ENCODE measurements around the gene MAML3.

The MAML3 gene

GRCh38 chr4:139790291-139790690 is 363.7 kb downstream of the MAML3 start:
- Histone ChIP-seq H3K27ac (ENCODE audit: poor library complexity, severe bottlenecking) (no peak overlapping the region), H3K4me3 (ENCODE audit: severe bottlenecking) (no peak overlapping the region), H3K36me3 (ENCODE audit: low read depth) (no peaks in the 10 kb centered on the region), H3K27me3 (ENCODE audit: insufficient read depth, poor library complexity, severe bottlenecking) (no peaks in the 10 kb centered on the region), H3K9me3 (ENCODE audit: severe bottlenecking) (no peaks in the 10 kb centered on the region), H3K4me1 (ENCODE audit: insufficient read depth, poor library complexity, severe bottlenecking) (no peaks in the 10 kb centered on the region)
- no peak for TF ChIP-seq CTCF (IDR thresholded peaks at IDR 0.05; ENCODE audit: poor library complexity, severe bottlenecking)
- DNase-seq (ENCODE audit: low spot score) (no peak), ATAC-seq (ENCODE audit: low read depth) (no peak)

DNA sequence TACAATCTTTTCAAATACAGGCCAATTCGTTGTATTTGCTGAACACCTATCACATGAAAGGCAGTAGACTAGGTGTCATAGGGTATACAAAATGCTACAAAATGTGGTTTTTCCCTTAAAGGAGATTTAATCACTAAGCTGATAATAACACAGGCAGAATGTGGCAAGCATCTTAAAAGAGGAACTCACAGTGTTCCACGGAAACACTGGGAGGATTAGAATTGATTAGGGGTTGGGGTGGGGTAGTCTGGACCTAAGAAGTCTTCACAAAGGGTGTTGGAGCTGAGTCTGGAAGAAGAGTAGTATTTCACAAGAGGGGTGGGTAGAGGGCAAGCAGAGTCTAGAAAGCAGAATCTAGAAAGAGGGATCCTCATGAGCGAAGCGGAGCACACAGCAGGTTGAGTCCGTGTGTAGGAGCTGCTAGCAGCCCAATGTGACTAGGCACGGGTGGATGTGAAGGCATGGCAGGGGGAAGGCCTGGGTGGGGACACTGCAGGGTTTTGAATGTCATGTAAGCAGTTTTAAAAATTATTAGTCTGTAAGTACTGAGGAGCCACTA is 364.8 kb downstream of the MAML3 start:
- Histone ChIP-seq H3K4me3 (ENCODE audit: severe bottlenecking) (no peak overlapping the region), H3K36me3 (ENCODE audit: low read depth) (no peaks in the 10 kb centered on the region), H3K4me1 (ENCODE audit: insufficient read depth, poor library complexity, severe bottlenecking) (no peaks in the 10 kb centered on the region), H3K9me3 (ENCODE audit: severe bottlenecking) (no peaks in the 10 kb centered on the region), H3K27ac (ENCODE audit: poor library complexity, severe bottlenecking) (no peak overlapping the region), H3K27me3 (ENCODE audit: insufficient read depth, poor library complexity, severe bottlenecking) (no peaks in the 10 kb centered on the region)
- no peak for TF ChIP-seq CTCF (IDR thresholded peaks at IDR 0.05; ENCODE audit: poor library complexity, severe bottlenecking)
- ATAC-seq (ENCODE audit: low read depth) = no peak
- DNase-seq (ENCODE audit: low spot score) = no peak

GRCh38 chr4:139786494-139787354 is 367.3 kb downstream of the MAML3 start:
- no peak overlapping the region for H3K27ac ChIP-seq (ENCODE audit: poor library complexity, severe bottlenecking)
- no peaks in the 10 kb centered on the region for H3K4me1 ChIP-seq (ENCODE audit: insufficient read depth, poor library complexity, severe bottlenecking)
- H3K36me3 ChIP-seq (ENCODE audit: low read depth) = no peaks in the 10 kb centered on the region
- H3K9me3 ChIP-seq (ENCODE audit: severe bottlenecking) = no peaks in the 10 kb centered on the region
- no peak for TF ChIP-seq CTCF (IDR thresholded peaks at IDR 0.05; ENCODE audit: poor library complexity, severe bottlenecking)
- ATAC-seq (ENCODE audit: low read depth) = no peak
- H3K4me3 ChIP-seq (ENCODE audit: severe bottlenecking) = no peak overlapping the region
- no peak for DNase-seq (ENCODE audit: low spot score)
- no peaks in the 10 kb centered on the region for H3K27me3 ChIP-seq (ENCODE audit: insufficient read depth, poor library complexity, severe bottlenecking)

DNA sequence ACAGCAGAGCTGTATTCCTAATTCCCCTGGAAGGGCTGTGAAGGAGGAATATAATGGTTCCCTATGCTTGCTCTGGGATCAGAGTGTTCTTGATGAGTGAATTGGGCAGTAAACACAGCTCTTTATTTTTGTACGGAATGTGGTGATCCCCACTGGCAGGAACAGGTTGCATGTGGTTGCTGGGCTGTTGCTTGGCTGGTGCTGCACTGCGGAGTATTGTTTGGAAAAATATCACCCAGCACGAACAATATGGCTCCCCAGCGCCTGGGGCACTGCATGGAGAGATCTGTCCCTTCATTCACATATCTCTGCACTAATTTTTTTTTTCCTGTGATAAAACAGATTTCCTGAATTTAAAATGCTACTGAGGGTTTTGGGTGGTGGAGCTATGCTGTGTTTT is 368.6 kb downstream of the MAML3 start:
- no peaks in the 10 kb centered on the region for H3K36me3 ChIP-seq (ENCODE audit: low read depth)
- H3K4me3 ChIP-seq (ENCODE audit: severe bottlenecking) = no peak overlapping the region
- DNase-seq (ENCODE audit: low spot score) (no peak), ATAC-seq (ENCODE audit: low read depth) (no peak)
- H3K27me3 ChIP-seq (ENCODE audit: insufficient read depth, poor library complexity, severe bottlenecking) = no peaks in the 10 kb centered on the region
- no peak for TF ChIP-seq CTCF (IDR thresholded peaks at IDR 0.05; ENCODE audit: poor library complexity, severe bottlenecking)
- no peaks in the 10 kb centered on the region for H3K9me3 ChIP-seq (ENCODE audit: severe bottlenecking)
- no peaks in the 10 kb centered on the region for H3K4me1 ChIP-seq (ENCODE audit: insufficient read depth, poor library complexity, severe bottlenecking)
- H3K27ac ChIP-seq (ENCODE audit: poor library complexity, severe bottlenecking) = no peak overlapping the region

Data from RWPE2 (cell line).